Subcutaneous adipose tissue (tissue), 4 donors: ENCODE results near the gene PSMB7. TPM values are rescaled to one million over a fixed set of nuclear protein-coding genes. Genes with fewer than 3 reads are reported as not detected.

Source experiments
- CTCF ChIP-seq: fragments of 450-650 bp; IDR thresholded peaks from one replicate; pipeline ENCODE4 v1.5.1; 2016; ENCODE audit warnings: low read depth, mild to moderate bottlenecking, control low read depth, antibody characterized with exemption, moderate library complexity
- total RNA-seq, 4 donors: library from RNA; depleted of rRNA; stranded (reverse); fragments of >200 nt; gene quantifications; one replicate each; pipeline ENCODE4 v1.1.0, GENCODE V29; 2016

PSMB7 gene
- total RNA-seq, 4 donors from 2014 or later, result 124 to 152 (median 139) TPM

GRCh38 chr9:124409410-124409809, 5.8 kb downstream of the PSMB7 start:
- TF ChIP-seq CTCF, result no peak

DNA sequence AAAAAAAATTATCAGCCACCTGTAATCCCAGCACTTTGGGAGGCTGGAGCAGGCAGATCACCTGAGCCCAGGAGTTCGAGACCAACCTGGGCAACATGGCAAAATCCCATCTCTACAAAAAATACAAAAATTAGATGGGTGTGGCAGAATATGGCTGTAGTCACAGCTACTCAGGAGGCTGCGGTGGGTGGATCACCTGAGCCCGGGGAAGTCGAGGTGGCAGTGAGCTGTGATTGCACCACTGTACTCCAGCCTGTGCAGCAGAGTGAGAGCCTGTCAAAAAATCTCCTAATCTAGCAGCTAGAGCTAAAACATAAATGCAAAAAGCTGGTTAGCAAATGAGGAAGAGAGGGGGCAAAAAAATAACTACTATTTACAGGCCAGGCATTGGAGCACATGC, 12.0 kb downstream of the PSMB7 start:
- no peak for TF ChIP-seq CTCF

- TF ChIP-seq CTCF, result no peak
Observed at GRCh38 chr9:124399968-124400940, 15.0 kb downstream of the PSMB7 start.

- TF ChIP-seq CTCF, result no peak
Observed at GRCh38 chr9:124399323-124399967, 15.8 kb downstream of the PSMB7 start.

DNA sequence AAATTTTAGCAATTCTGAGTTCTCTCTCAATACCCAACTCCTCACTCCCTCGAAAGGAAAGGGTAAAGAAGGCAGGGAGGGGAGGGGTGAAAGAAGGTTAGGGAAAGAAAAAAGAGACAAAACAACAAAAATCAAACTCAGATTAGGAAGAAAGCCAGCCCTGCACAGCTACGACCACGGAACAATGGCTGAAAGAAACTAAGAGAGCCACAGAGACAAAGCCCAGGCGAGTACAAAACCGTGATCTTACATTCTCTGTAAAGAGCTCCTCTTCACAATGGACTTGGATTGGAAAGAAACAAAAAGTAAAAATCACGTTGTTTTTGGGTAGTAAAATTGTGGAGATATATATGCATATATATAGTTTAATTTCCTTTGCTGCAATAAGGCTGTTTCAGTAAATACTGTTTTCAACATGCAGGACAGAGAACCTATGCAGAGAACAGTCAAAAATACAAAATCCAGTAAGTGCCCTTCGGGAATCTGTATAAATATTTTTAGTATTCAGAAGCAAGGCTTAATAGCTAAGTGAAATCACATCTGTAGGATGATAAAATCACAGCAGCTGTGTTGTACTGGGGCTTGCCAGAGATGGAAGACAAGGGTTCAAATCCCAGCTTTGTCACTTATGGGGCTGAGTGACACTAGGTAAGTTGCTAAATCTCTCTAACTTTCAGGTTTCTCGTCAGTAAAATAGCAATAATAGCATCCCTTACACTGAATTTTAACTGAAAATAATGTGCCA, 16.9 kb downstream of the PSMB7 start:
- TF ChIP-seq CTCF, result no peak

DNA sequence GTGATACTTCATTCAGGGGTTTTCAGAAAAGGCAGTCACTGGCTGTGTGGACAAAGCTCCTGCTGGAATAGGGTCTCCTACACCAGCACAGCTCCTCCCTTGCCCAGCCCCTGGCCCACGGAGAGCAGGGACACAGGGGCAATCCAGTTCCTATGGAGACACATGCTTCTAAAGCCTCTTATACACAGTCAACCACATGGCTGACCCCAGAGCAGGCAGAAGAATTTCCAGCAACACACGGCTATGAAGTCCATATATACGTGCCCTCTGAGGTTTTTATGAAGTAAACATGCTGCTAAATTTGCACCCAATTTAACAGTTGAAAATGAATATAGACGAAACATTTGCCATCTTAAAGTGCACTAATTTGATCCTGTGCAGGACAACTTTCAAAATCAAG, 19.4 kb downstream of the PSMB7 start:
- TF ChIP-seq CTCF, result no peak

DNA sequence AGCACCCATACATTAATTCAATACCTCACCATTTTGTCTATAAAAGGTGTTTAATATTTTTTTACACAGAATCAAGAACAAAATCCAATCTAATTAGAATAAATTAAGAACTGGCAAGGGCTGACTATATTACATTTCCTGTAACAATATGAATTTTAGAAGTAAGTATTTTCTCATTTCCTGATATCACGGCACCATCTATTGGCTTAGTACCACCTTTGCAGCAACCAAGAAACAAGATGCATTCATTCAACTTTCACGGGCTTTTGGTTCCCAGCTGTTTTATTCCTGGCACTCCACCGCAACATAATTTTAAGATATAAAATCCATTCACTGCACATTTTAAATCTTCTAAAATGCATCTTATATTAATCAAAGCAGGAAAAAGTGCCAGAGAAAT, 20.6 kb downstream of the PSMB7 start:
- no peak for TF ChIP-seq CTCF
